GM10266 (cell line): ENCODE results near the gene CEP120.

Experiments used
- DNase-seq: peaks from one replicate; pipeline ENCODE4 v3.0.0; 2012; ENCODE audit errors: extremely low spot score
- CTCF ChIP-seq: IDR thresholded peaks from 2 replicates; pipeline ENCODE4 v1.5.1; 2012; ENCODE audit warnings: mild to moderate bottlenecking, low read depth; ENCODE audit not compliant: control insufficient read depth, insufficient read depth; ENCODE audit errors: missing control alignments

CEP120 gene

GRCh38 chr5:123359454-123360200, 63.6 kb downstream of the CEP120 start:
- TF ChIP-seq CTCF, result no peak
- no peak for DNase-seq

GRCh38 chr5:123358751-123359150, 64.5 kb downstream of the CEP120 start:
- no peak for DNase-seq
- TF ChIP-seq CTCF, result no peak

- DNase-seq, result no peak
- TF ChIP-seq CTCF, result no peak
These were observed 64.9 kb downstream of the CEP120 start for GRCh38 chr5:123358304-123358703.

DNA sequence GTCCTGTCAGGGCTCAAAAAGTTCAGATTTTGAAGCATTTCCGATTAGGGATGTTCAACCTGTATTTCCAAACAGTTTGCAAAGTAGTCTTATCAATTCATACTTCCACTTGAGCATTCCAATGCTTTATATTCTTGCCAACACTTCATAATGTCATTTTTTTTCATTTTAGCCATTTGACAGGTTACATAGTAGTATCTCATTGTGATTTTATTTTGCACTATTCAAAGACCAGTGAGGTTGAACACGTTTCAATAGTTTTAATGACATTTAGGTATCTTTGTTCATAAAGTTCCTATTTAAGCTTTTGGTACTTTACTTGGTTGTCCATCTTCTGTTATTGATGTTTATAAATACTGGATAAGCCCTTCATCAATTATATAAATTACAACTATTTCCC, 71.4 kb downstream of the CEP120 start:
- TF ChIP-seq CTCF, result no peak
- DNase-seq, result no peak

GRCh38 chr5:123351240-123351639, 72.0 kb downstream of the CEP120 start:
- TF ChIP-seq CTCF, result no peak
- DNase-seq, result no peak

- no peak for TF ChIP-seq CTCF
- DNase-seq, result no peak
These were observed 72.5 kb downstream of the CEP120 start for GRCh38 chr5:123350742-123351141.

- no peak for DNase-seq
- peak; percentile 42 for TF ChIP-seq CTCF
These were observed 78.3 kb downstream of the CEP120 start for GRCh38 chr5:123344816-123345426.
